NB4 (cell line): Measurements from ENCODE around the gene SPATA32.

Experiments used
- DNase-seq: peaks from one replicate; pipeline ENCODE4 v3.0.0; 2010; ENCODE audit warnings: low read depth
- H3K4me3 ChIP-seq: one replicate; pipeline ENCODE4 v1.5.1; 2011; ENCODE audit warnings: mild to moderate bottlenecking, low read depth, low read length, moderate library complexity
- MYC ChIP-seq: IDR thresholded peaks from 2 replicates; pipeline ENCODE4 v1.6.1; 2011; ENCODE audit warnings: low read depth, low read length
- POLR2A ChIP-seq: IDR thresholded peaks from 2 replicates; pipeline ENCODE4 v1.6.1; 2011; ENCODE audit warnings: mild to moderate bottlenecking; ENCODE audit not compliant: insufficient read length; ENCODE audit errors: extremely low read depth
- TF ChIP-seq, protein P1 (sequence below): IDR thresholded peaks from one replicate; pipeline ENCODE4 v1.5.1; 2012; ENCODE audit warnings: low read depth, low read length
- TF ChIP-seq, protein P2 (sequence below): IDR thresholded peaks from 2 replicates; pipeline ENCODE4 v1.6.1; 2011; ENCODE audit warnings: low read depth, low read length

Gene SPATA32

DNA sequence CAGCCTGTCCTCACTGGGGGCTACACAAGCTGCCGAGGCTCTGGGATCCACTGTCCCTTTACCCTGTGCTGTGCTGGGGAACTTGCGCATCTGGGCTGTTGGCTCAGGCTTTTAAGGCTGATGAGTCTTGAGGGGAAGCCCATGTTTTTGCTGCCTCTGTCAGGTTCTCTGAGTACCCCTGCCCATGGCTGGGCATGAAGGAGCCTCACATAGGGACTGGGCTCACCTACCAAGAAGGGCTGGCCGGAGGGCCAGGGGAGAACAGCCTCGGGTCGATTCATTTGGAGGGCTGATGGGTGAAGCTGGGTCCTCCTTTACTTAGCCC, 25.6 kb downstream of the SPATA32 start:
- TF ChIP-seq, protein P1, sequence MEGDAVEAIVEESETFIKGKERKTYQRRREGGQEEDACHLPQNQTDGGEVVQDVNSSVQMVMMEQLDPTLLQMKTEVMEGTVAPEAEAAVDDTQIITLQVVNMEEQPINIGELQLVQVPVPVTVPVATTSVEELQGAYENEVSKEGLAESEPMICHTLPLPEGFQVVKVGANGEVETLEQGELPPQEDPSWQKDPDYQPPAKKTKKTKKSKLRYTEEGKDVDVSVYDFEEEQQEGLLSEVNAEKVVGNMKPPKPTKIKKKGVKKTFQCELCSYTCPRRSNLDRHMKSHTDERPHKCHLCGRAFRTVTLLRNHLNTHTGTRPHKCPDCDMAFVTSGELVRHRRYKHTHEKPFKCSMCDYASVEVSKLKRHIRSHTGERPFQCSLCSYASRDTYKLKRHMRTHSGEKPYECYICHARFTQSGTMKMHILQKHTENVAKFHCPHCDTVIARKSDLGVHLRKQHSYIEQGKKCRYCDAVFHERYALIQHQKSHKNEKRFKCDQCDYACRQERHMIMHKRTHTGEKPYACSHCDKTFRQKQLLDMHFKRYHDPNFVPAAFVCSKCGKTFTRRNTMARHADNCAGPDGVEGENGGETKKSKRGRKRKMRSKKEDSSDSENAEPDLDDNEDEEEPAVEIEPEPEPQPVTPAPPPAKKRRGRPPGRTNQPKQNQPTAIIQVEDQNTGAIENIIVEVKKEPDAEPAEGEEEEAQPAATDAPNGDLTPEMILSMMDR: no peak
- no peak for TF ChIP-seq MYC
- TF ChIP-seq, protein P2, sequence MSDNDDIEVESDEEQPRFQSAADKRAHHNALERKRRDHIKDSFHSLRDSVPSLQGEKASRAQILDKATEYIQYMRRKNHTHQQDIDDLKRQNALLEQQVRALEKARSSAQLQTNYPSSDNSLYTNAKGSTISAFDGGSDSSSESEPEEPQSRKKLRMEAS: no peak
- TF ChIP-seq POLR2A: no peak
- no peak overlapping the region for H3K4me3 ChIP-seq
- no peak for DNase-seq

DNA sequence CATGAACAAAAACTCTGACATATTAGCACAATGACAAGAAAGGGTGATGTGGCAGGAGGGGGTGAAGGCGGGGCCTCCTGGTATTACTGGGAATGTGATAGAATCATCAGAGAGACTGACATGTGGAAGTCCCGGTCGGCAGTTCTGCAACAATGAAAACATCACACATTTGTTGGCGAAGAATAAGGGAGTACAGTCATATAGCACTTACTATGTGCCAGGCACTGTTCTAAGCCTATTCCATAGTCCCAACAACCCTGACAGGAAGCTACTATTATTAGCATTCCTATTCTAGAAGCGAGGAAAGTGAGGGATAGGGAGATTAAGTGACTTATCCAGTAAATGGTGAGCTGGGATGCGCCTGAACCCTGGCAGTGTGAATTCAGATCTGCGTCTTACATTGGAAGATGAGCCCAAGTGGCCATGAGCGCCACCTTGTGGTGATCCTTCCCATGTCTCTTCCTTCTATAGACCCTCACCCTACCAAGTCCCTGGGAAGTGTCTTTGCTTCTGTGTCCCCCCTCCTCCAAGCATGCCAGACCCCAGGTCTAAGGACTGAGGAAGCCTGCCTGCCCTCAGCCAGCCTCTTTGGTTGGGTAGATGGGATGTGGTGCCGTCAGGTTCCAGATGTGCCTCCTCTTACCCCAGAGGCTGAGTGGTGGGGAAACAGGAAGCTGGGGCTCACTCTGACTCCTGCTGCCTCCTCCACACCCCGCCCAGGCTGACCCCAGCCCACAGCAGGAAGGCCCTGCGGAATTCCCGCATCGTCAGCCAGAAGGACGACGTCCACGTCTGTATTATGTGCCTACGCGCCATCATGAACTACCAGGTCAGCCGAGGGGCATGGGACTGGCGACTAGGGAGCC, 26.2 kb downstream of the SPATA32 start:
- peak; percentile 83 for DNase-seq
- TF ChIP-seq, protein P1: peak; percentile 84
- TF ChIP-seq POLR2A (no peak), MYC (no peak)
- TF ChIP-seq, protein P2: 0 out of 2 replicates have a peak, but pooled peaks have one; percentile 26

DNA sequence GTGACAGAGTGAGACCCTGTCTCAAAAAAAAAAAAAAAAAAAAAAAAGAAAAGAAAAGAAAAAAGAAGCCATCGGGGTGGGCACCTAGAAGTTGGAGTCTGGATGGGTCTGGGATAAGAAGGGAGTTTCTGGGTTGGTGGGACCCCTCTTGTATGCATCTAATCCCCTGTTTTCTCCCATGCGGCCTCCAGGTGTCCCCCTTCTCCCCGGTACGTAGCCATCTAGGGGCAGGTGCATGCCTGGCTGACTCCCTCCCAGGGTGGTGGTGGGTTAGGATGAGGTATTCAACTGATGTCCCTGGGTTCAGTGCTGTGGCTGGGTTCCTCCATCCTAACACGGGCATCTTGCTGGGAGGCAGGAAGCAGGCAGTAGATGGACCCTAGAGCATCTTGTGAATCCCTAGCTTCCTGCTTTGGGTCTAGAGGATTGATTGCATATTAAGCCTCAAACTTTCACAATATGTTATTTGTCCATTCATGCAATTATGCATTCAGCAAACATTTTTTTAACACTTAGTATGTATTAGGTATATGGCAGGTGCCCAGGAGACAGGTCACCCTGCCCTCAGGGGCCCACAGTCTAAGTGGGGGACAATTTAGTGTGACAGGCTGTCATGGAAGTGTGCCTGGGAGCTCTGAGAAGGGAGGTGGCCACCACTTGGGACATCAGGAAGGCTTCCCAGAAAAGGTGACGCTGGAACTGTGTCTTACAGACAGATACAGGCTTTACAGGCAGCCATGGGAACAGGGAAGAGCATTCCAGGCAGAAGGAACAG, 27.1 kb downstream of the SPATA32 start:
- TF ChIP-seq, protein P1: peak; percentile 65
- TF ChIP-seq POLR2A: no peak
- no peak for TF ChIP-seq MYC
- TF ChIP-seq, protein P2: no peak
- peak; percentile 54 for DNase-seq
- H3K4me3 ChIP-seq: no peak overlapping the region

More for the DNA sequence above, 26.2 kb downstream of the SPATA32 start:
- H3K4me3 ChIP-seq: no peak overlapping the region

DNA sequence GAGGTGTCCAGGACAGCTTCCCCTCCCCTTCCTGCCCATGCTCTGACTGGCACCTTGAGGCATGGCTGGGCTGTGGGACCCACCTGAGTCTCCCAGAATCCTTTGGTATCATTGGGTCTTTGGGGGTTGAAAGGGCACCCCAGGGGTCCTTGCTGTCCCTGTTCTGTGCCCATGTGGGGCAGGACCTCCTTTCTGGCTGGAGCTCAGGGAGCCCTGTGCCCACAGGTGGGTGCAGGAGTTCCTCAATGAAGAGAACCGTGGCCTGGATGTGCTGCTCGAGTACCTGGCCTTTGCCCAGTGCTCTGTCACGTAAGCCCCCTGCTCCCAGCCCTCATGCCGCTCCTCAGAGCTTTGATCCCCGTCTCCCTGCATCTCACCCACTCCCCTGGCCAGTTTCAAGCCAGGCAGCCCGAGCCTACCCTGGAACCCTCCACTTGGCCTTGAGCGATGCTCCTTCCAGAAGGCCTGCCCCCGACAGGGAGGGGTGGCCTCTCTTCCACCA, 28.4 kb downstream of the SPATA32 start:
- H3K4me3 ChIP-seq: no peak overlapping the region
- DNase-seq: no peak
- TF ChIP-seq, protein P2: no peak
- TF ChIP-seq, protein P1: no peak

DNA sequence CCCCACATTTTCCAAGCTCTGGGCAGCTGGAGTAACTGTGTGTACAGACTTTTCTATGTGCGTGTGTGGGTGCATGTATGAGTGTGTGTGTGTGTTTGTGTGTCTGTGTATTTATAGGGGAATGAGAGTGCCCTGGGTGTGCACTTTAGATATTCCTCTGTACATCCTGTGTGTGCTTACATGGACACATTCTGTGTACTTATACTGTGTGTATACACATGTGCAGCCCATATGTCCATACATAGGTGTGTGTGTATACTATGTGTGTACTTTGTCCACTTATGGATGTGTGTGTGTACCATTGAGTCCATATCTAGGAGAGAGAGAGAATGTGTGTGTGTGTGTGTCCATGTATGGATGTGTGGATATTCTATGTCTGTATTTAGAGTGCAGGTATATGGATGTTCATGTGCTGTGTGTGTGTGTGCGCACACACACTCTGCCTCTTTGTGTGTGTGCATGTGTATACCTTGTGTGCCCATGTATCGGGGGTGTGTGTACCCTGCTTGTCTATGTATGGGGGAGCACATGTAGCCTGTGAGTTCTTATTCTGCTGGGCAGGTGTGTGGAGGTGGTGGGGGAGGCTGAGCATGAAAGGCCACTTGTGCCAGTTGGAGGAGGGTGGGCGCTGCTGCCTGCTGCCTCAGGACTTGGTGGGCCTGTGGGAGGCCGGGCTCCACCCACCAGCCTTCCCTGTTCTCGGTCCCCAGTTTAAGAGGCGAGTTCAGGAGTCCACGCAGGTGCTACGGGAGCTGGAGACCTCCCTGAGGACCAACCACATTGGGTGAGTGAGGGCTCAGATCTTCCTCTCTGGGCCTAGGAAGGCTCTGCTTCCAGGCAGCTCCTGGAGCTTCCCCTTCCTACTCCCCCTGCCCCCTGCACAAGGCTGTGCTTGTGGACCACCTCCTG, 29.1 kb downstream of the SPATA32 start:
- H3K4me3 ChIP-seq: no peak overlapping the region
- no peak for DNase-seq
- TF ChIP-seq, protein P1: no peak
- no peak for TF ChIP-seq MYC
- TF ChIP-seq, protein P2: no peak
- TF ChIP-seq POLR2A: no peak
